Suppressor macrophage treated with lipopolysaccharide for 1 hour (primary cell): ENCODE data around the gene LRP2.

Source experiments
- DNase-seq, 3 donors: peaks; one replicate each; pipeline ENCODE4 v3.0.0-alpha.2; 2020 to 2022

Gene LRP2

GRCh38 chr2:169237286-169237685 is 125.0 kb downstream of the LRP2 start:
- DNase-seq: peak in 1 of 3 donors; percentile 6

- DNase-seq: no peak
Observed at GRCh38 chr2:169232551-169233154, 129.7 kb downstream of the LRP2 start.

DNA sequence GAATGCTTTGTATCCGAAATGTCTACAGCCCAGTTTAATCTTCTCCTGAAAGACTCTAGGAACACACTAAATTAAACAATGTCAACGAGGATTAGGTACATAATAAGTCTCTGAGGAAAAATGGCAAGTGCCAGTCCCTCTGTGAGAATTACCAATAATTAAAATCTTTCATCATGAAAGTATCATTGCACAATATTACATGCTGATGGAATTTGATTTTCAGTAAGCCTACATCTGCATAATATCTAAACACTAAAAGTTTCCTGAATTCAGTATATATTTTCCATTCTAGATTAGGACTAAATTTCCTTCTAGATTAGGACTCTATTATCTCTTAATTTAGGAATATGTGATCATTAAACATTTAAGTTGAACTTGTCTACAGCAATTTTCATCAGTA is 132.1 kb downstream of the LRP2 start:
- DNase-seq: no peak

- DNase-seq: no peak
Observed at GRCh38 chr2:169229590-169229989, 132.7 kb downstream of the LRP2 start.

DNA sequence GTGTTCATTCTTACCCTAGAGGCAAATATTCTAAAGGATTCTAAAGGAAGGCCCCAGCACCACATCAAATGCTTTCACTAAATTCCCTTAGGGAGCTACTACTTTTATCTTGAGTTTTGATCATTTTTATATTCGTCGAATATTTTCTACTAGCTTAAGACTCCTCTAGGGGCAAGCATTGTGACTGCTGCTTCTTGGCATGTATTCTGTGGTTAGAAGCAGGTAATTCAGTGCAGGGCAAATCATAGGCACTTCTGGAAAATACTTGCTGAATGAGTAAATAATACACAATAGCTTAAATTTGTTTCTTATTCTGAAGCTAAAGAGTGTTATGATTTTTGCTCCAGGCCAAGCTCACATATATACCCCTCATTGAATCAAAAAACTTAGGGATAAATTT is 136.4 kb downstream of the LRP2 start:
- no peak for DNase-seq

- no peak for DNase-seq
Observed at GRCh38 chr2:169225233-169225750, 137.0 kb downstream of the LRP2 start.

DNA sequence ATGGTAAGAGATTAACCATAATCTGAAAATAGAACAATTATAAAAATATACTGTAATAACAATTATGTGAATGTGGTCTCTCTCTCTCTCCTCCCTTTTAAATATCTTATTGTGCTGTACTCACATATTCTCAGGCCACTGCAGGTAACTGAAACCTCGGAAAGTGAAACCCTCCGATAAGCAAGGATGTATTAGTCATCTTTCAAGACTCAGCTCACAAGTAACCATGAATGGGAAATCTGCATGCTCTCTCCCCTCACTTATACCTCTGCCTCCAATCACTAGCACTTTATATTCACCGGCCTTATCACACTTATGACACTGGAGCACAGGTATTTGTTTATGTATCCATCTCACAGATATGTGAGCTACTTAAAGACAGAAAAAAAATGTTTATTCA is 139.7 kb downstream of the LRP2 start:
- no peak for DNase-seq

GRCh38 chr2:169221745-169222369 is 140.5 kb downstream of the LRP2 start:
- DNase-seq: peak; percentile 10 to 43 (median 35)

DNA sequence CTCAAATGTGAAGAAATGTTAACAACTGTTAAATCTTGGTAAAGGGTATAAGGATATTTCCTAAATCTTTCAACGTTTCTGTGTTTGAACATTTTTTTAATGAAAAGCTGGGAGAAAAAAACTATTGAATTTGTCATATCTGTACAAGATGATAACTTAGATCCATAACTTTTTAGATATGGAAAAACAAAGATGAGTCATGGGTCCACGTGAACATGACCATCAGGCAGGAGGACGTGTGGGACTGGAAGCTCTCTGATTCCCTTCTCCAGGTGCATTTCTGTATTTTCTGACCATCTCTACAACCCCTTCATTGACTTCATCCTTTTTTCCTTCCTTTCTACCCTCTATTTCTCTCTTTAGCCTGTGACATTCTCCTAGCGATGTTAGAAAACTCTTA is 151.4 kb downstream of the LRP2 start:
- DNase-seq: no peak

GRCh38 chr2:169208026-169208425 is 154.3 kb downstream of the LRP2 start:
- DNase-seq: no peak

DNA sequence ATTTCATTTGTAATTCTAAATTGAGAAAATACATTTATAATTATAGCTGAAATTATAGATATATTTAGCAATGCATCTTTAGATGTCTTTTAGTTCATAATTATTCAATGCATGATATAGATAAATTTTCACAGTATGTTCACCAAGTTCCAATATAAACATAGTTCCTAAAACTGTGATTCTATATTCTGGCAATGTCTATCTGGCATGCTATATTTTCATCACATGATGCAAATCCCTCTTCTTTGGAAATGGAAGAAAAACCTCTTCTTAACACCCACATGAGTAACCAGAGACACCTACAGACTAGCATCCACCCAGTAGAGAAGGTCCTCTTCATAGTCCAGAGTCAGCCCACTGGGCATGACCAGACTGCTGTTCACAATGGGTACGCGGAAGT is 157.2 kb downstream of the LRP2 start:
- DNase-seq: no peak

GRCh38 chr2:169203952-169204351 is 158.4 kb downstream of the LRP2 start:
- no peak for DNase-seq

GRCh38 chr2:169200756-169201155 is 161.6 kb downstream of the LRP2 start:
- DNase-seq: no peak

GRCh38 chr2:169193618-169194017 is 168.7 kb downstream of the LRP2 start:
- DNase-seq: no peak

- DNase-seq: no peak
Observed at GRCh38 chr2:169190197-169190775, 172.0 kb downstream of the LRP2 start.

DNA sequence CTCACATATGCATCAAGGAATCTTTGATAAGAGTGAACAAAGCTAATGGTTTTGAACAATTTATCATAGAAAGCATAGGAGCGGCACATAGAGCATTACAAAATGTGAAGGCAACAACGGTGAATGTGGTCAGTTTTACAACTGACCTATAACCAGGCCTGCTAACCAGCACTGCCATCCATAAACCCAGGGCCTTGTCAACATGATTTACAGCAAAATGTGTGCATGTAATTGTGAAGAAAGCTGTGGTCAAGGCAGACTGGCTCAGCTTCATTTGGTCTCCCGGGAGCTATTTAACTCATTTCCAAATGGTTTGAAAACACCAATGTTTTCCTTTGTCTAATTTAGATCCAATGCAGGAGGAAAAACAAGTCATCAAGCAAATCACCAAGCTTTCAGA is 173.2 kb downstream of the LRP2 start:
- DNase-seq: no peak

DNA sequence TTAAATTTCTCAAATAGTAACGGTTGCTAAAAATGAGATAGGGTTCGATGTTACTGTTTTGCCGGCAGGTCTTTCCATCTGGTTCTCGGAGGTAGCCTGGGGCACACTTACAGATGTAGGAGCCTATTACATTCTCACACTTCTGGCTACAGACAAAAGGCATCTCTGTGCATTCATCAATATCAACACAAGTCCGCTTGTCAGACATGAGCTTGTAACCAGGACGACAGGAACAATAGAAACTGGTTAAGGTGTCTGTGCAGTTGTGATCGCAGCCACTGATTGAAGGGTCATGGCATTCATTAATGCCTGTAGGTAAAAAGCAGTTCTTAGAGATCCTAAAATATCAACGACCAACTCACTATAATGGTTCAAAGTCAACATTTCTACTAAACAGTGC is 176.6 kb downstream of the LRP2 start:
- DNase-seq: no peak

GRCh38 chr2:169184074-169184473 is 178.3 kb downstream of the LRP2 start:
- no peak for DNase-seq

DNA sequence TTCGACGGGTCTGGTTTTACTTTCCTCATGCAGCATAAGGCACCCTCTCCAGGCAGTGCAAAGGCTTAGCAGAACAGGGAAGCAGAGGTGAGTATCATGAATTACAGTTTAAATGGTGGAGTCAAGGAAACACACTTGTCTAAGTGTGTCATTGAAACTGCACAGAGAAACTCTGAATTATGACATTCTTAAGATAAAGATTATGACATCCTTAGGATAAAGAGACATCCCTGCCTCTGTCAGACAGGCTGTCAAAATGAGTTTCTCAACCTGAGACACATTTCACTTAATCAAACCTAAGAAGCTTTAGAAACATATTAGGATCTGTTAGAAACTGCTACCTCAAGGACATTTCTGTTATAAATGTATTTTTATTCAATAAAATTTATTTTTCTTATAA is 179.8 kb downstream of the LRP2 start:
- no peak for DNase-seq

- no peak for DNase-seq
Observed at GRCh38 chr2:169178804-169179390, 183.4 kb downstream of the LRP2 start.

GRCh38 chr2:169178364-169178763 is 184.0 kb downstream of the LRP2 start:
- DNase-seq: no peak

DNA sequence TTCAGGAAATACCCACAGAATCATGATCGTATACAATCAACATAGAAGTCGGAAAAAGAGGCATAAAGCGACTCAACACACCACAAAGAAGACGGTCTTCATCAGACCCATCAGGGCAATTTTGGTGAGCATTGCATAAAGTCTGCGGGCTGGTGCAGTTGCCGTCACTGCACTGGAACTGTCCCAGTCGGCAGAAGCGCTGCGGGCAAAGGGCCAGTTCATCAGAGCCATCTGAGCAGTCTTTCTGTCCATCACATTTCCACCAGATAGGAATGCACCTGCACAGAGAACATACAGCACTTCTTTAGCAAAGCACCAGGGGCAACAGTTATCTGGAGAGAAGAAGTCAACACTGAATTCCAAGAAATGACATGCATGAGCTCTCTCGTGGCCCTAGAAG is 187.2 kb downstream of the LRP2 start:
- DNase-seq: no peak

GRCh38 chr2:169173876-169174275 is 188.5 kb downstream of the LRP2 start:
- DNase-seq: no peak

DNA sequence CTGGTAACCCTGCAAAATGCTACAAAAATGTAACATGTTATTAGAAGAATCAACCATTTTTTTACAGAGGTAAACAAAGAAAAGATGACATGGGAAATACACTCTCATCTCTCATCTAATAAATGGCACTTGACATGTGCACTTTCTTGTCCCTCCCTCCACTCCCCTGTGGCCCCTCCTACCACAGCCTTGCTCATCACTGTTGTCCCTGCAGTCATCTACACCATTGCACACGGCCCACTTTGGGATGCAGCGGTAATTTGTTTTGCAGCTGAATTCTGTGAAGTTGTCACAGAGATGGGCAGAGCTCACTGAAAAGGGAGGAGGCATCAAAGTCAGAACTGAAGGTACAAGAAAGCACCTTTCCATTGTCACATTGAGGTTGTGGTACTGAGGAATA is 189.4 kb downstream of the LRP2 start:
- no peak for DNase-seq
